GM12878 (cell line): Measurements from ENCODE around the gene PARP1. TPM values are rescaled to one million over a fixed set of nuclear protein-coding genes. Genes with fewer than 3 reads are reported as not detected.

ENCODE experiments used
- ATAC-seq: fragments of 200-7000 bp; cut with Tn5 transposase; 3 replicates; pipeline ENCODE4 v1.9.1; 2020; ENCODE audit warnings: mild to moderate bottlenecking, moderate library complexity
- BruUV-seq: library from RNA; stranded (reverse); fragments of 400-500 nt; replicated peaks from 2 replicates; lab custom pipeline; 2021; lab: Mats Ljungman, UMichigan
- CTCF ChIA-PET: fragments of 300-600 bp; sonication (Branson Sonifier 250); formaldehyde crosslinking; extraction: SDS; loops from one replicate; lab custom pipeline; 2021; ENCODE audit warnings: inconsistent platforms; lab: Yijun Ruan, JAX
- POLR2A ChIA-PET: fragments of 350-600 bp; formaldehyde crosslinking; extraction: SDS; loops from one replicate; lab custom pipeline; 2021; ENCODE audit warnings: inconsistent platforms; lab: Charles Lee
- RAD21 ChIA-PET: fragments of 300-600 bp; sonication (Branson Sonifier 250); formaldehyde crosslinking; loops from one replicate; lab custom pipeline; 2023; ENCODE audit warnings: antibody characterized with exemption; ENCODE audit not compliant: unreplicated experiment; lab: Charles Lee
- SMC1A ChIA-PET: fragments of 300-600 bp; sonication (Branson Sonifier 250); formaldehyde crosslinking; loops from one replicate; lab custom pipeline; 2023; ENCODE audit not compliant: unreplicated experiment, uncharacterized antibody; lab: Charles Lee
- DNase-seq: peaks from one replicate; pipeline ENCODE4 v3.0.0-alpha.2; 2011; ENCODE audit warnings: low read depth, low spot score
- FAIRE-seq: peaks from 3 replicates; lab custom pipeline; 2011; peaks lifted over from hg19 to GRCh38; lab: Jason Lieb, UNC
- H2AFZ ChIP-seq: 2 replicates; pipeline ENCODE4 v1.6.0; 2011; ENCODE audit warnings: low read depth, low read length, control low read depth; ENCODE audit not compliant: control insufficient read depth
- H3K27ac ChIP-seq: 2 replicates; pipeline ENCODE4 v1.5.1; 2011; ENCODE audit warnings: control low read depth; ENCODE audit not compliant: control insufficient read depth, insufficient read depth
- H3K27me3 ChIP-seq, 2 experiments: replicated peaks in 1 of 2; 2 replicates each; pipeline versions ENCODE4 v1.6.0 to v1.6.1; 2011; ENCODE audit warnings: low read length in 1 of 2; ENCODE audit not compliant: control insufficient read depth in 2 of 2, insufficient read depth in 2 of 2
- H3K36me3 ChIP-seq, 2 experiments: 2 replicates each; pipeline ENCODE4 v1.5.1; 2011; ENCODE audit warnings: low read length in 1 of 2; ENCODE audit not compliant: control insufficient read depth in 2 of 2, insufficient read depth in 2 of 2
- H3K4me1 ChIP-seq: 2 replicates; pipeline ENCODE4 v1.6.1; 2011; ENCODE audit warnings: mild to moderate bottlenecking, low read length, moderate library complexity, mixed read lengths; ENCODE audit not compliant: control insufficient read depth, insufficient read depth
- H3K4me2 ChIP-seq: 2 replicates; pipeline ENCODE4 v1.6.0; 2011; ENCODE audit warnings: control low read depth; ENCODE audit not compliant: control insufficient read depth, insufficient read depth
- H3K4me3 ChIP-seq: fragments of 200-600 bp; sonication (generic); 2 replicates; pipeline ENCODE4 v1.5.1; 2016
- H3K79me2 ChIP-seq: 2 replicates; pipeline ENCODE4 v1.6.0; 2011; ENCODE audit warnings: low read length; ENCODE audit not compliant: control insufficient read depth, insufficient read depth
- H3K9ac ChIP-seq: 2 replicates; pipeline ENCODE4 v1.8.0; 2011; ENCODE audit warnings: low read length, control low read depth, mixed read lengths; ENCODE audit not compliant: control insufficient read depth, insufficient read depth
- H3K9me3 ChIP-seq: replicated peaks from 3 replicates; pipeline ENCODE4 v1.5.1; 2011; ENCODE audit warnings: mild to moderate bottlenecking, low read length; ENCODE audit not compliant: control insufficient read depth, insufficient read depth
- H4K20me1 ChIP-seq: 2 replicates; pipeline ENCODE4 v1.6.0; 2011; ENCODE audit not compliant: control insufficient read depth, insufficient read depth
- ASH2L ChIP-seq: fragments of 300-600, 200-600 bp; sonication (generic); IDR thresholded peaks from 2 replicates; pipeline ENCODE4 v1.6.1; 2017; ENCODE audit warnings: low read depth, mild to moderate bottlenecking, borderline replicate concordance
- BHLHE40 ChIP-seq, 2 experiments: fragments of 450-650 bp in 1 of 2; IDR thresholded peaks; 2 replicates each; pipeline ENCODE4 v1.6.1; 2011 to 2017; ENCODE audit warnings: low read depth in 2 of 2, borderline replicate concordance in 1 of 2, improper control_type of control experiment in 1 of 2, low read length in 1 of 2, mild to moderate bottlenecking in 1 of 2
- HDGF ChIP-seq: fragments of 450-650 bp; IDR thresholded peaks from 2 replicates; pipeline ENCODE4 v1.6.1; 2016; ENCODE audit warnings: antibody characterized with exemption
- IKZF1 ChIP-seq: fragments of 450-650 bp; conservative IDR thresholded peaks from 2 replicates; pipeline ENCODE4 v1.6.1; 2017; ENCODE audit warnings: antibody characterized with exemption, mild to moderate bottlenecking
- IRF3 ChIP-seq: fragments of 450-650 bp; IDR thresholded peaks from 2 replicates; pipeline ENCODE4 v1.6.1; 2014; ENCODE audit warnings: mild to moderate bottlenecking
- MLLT1 ChIP-seq: fragments of 450-650 bp; IDR thresholded peaks from 2 replicates; pipeline ENCODE4 v1.6.1; 2016; ENCODE audit warnings: mild to moderate bottlenecking
- NR2C1 ChIP-seq: fragments of 450-650 bp; IDR thresholded peaks from 2 replicates; pipeline ENCODE4 v1.6.1; 2017; ENCODE audit warnings: antibody characterized with exemption, mild to moderate bottlenecking, moderate library complexity
- POLR2A ChIP-seq: IDR thresholded peaks from 2 replicates; pipeline ENCODE4 v1.6.1; 2011; ENCODE audit warnings: low read depth, mild to moderate bottlenecking, low read length
- SIN3A ChIP-seq: IDR thresholded peaks from 2 replicates; pipeline ENCODE4 v1.6.1; 2012; ENCODE audit warnings: low read depth, low read length, improper control_type of control experiment
- SMARCA5 ChIP-seq: fragments of 450-650 bp; IDR thresholded peaks from 2 replicates; pipeline ENCODE4 v1.6.1; 2017; ENCODE audit warnings: mild to moderate bottlenecking
- WGBS: methylation state at CpG from one replicate; pipeline ENCODE4 v1.1.6; 2016; ENCODE audit warnings: low lambda C conversion rate; ENCODE audit not compliant: insufficient replicate concordance, insufficient coverage; ENCODE audit errors: missing lambda C conversion rate; 5-methylcytosine and 5-hydroxymethylcytosine counted together
- in situ Hi-C: fragments of 300-500 bp; cut with MboI; formaldehyde crosslinking; loops from 9 replicates; pipeline ENCODE4 v1.14.3; 2018; ENCODE audit warnings: mixed read lengths
- intact Hi-C: fragments of 100-400 bp; cut with micrococcal nuclease; formaldehyde crosslinking; loops from one replicate; pipeline ENCODE4 v1.14.2; 2022; ENCODE audit not compliant: unreplicated experiment
- polyA plus RNA-seq, 11 experiments: library from polyadenylated mRNA; depleted of rRNA in 4 of 11; unstranded in 6 of 11; stranded (reverse) in 5 of 11; fragments of >200 nt; fragmentation: Nextera tagmentation in 4 of 11; fragmentation: Illumina TruSeq in 1 of 11; extraction: Ambion mirVana in 4 of 11; extraction: Trizol in 1 of 11; gene quantifications; 1 replicate in 1 of 11; 2 replicates in 10 of 11; pipeline versions ENCODE4 v1.2.1 to v1.2.3, GENCODE V29; 2011 to 2016; ENCODE audit warnings: inconsistent platforms in 2 of 11, missing spikeins in 2 of 11, low read depth in 1 of 11
- total RNA-seq, 4 experiments: library from RNA; depleted of rRNA in 3 of 4; stranded (reverse); fragments of >200 nt in 3 of 4; fragmentation: Illumina TruSeq in 1 of 4; extraction: Trizol in 1 of 4; gene quantifications; 2 replicates each; pipeline versions ENCODE4 v1.2.1 to v1.2.3, GENCODE V29; 2013 to 2021
- TF ChIP-seq, protein P1 (sequence below): fragments of 450-650 bp; IDR thresholded peaks from 2 replicates; pipeline ENCODE4 v1.6.1; 2017; ENCODE audit warnings: low read depth, mild to moderate bottlenecking, moderate library complexity
- TF ChIP-seq, protein P2 (sequence below): fragments of 450-650 bp; IDR thresholded peaks from 2 replicates; pipeline ENCODE4 v1.6.1; 2017; ENCODE audit warnings: mild to moderate bottlenecking, moderate library complexity

Gene PARP1
- total and polyA plus RNA-seq, 10 of the 15 experiments (the other 5 are each of a cell fraction or from before 2014, with no cell fraction given), result 113 to 287 (median 265) TPM

DNA sequence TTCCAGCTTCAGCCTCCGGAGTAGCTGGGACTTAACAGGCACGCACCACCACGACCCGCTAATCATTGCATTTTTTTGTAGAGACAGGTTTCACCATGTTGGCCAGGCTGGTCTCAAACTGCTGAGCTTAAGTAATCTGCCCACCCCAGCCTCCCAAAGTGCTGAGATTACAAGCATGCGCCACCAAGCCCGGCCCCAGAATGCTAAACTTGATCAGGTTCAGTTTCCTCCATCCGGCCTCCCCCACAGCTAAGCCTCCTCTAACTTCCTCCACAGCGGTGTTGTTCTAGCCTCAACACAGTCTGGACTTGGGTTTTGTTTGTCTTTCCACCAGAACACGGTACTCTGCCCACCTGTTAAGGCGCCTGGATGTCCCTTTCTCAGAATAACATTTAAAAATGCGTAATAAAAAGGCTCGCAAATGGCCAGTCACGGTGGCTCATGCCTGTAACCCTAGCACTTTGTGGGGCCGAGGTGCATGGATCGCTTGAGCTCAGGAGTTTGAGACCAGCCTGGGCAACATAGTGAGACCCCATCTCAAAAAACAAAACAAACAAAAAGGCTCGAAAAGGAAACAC is 2.4 kb downstream of the PARP1 start:
- SMC1A ChIA-PET, result interaction anchor here (0.7 to 5.4 kb wide), 10 partner anchors 9 to 297 kb away, joined by 3 to 32 read pairs (median 4); no protein-coding TSS in a partner anchor
- CTCF ChIA-PET, result interaction anchor here (0.9 to 4.5 kb wide), 12 partner anchors 11 to 418 kb away, joined by 3 to 60 read pairs (median 6); no protein-coding TSS in a partner anchor
- Histone ChIP-seq H4K20me1 (no peaks in the 10 kb centered on the region), H3K27ac (peak overlapping the region; percentile 41), H3K36me3 (peaks cover 9 to 12% of the 10 kb centered on the region in 2 experiments), H3K4me3 (peak overlapping the region; percentile 86)
- peak; percentile 49 for FAIRE-seq
- WGBS, result 1% methylated on average over 16 of the region's 16 CpGs
- TF ChIP-seq MLLT1 (0 out of 2 replicates have a peak, but pooled peaks have one; percentile 24), ASH2L (0 out of 2 replicates have a peak, but pooled peaks have one; percentile 30), IKZF1 (peak; percentile 35), SMARCA5 (peak; percentile 61; the same call in 1 of the 2 replicates), NR2C1 (no peak), BHLHE40 (IDR thresholded peaks at IDR 0.05; ENCODE audit: borderline replicate concordance in 1 of 2, low read depth in 2 of 2, low read length in 1 of 2) (0 out of 4 replicates have a peak, but pooled peaks of 1 of the 2 experiments have one; percentile 19), HDGF (0 out of 2 replicates have a peak, but pooled peaks have one; percentile 21), IRF3 (no peak), SIN3A (no peak), POLR2A (0 out of 2 replicates have a peak, but pooled peaks have one; percentile 32)
- TF ChIP-seq, protein P1, sequence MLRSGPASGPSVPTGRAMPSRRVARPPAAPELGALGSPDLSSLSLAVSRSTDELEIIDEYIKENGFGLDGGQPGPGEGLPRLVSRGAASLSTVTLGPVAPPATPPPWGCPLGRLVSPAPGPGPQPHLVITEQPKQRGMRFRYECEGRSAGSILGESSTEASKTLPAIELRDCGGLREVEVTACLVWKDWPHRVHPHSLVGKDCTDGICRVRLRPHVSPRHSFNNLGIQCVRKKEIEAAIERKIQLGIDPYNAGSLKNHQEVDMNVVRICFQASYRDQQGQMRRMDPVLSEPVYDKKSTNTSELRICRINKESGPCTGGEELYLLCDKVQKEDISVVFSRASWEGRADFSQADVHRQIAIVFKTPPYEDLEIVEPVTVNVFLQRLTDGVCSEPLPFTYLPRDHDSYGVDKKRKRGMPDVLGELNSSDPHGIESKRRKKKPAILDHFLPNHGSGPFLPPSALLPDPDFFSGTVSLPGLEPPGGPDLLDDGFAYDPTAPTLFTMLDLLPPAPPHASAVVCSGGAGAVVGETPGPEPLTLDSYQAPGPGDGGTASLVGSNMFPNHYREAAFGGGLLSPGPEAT, result 0 out of 2 replicates have a peak, but pooled peaks have one; percentile 17
- TF ChIP-seq, protein P2, sequence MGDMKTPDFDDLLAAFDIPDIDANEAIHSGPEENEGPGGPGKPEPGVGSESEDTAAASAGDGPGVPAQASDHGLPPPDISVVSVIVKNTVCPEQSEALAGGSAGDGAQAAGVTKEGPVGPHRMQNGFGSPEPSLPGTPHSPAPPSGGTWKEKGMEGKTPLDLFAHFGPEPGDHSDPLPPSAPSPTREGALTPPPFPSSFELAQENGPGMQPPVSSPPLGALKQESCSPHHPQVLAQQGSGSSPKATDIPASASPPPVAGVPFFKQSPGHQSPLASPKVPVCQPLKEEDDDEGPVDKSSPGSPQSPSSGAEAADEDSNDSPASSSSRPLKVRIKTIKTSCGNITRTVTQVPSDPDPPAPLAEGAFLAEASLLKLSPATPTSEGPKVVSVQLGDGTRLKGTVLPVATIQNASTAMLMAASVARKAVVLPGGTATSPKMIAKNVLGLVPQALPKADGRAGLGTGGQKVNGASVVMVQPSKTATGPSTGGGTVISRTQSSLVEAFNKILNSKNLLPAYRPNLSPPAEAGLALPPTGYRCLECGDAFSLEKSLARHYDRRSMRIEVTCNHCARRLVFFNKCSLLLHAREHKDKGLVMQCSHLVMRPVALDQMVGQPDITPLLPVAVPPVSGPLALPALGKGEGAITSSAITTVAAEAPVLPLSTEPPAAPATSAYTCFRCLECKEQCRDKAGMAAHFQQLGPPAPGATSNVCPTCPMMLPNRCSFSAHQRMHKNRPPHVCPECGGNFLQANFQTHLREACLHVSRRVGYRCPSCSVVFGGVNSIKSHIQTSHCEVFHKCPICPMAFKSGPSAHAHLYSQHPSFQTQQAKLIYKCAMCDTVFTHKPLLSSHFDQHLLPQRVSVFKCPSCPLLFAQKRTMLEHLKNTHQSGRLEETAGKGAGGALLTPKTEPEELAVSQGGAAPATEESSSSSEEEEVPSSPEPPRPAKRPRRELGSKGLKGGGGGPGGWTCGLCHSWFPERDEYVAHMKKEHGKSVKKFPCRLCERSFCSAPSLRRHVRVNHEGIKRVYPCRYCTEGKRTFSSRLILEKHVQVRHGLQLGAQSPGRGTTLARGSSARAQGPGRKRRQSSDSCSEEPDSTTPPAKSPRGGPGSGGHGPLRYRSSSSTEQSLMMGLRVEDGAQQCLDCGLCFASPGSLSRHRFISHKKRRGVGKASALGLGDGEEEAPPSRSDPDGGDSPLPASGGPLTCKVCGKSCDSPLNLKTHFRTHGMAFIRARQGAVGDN, result 0 out of 2 replicates have a peak, but pooled peaks have one; percentile 29
- TF ChIP-seq, all 136 proteins: peak for 9
- ATAC-seq, result peak; percentile 42
- ChIA-PET POLR2A (interaction anchor here (1.3 to 1.5 kb wide), 3 partner anchors 220 to 280 kb away, joined by 4 to 6 read pairs (median 4); no protein-coding TSS in a partner anchor), RAD21 (interaction anchor here (0.9 to 3.9 kb wide), 9 partner anchors 42 to 282 kb away, joined by 3 to 19 read pairs (median 8); partner anchors contain the start of gene LIN9)
- no TSS peak for BruUV-seq
- H3K4me1 ChIP-seq, result peaks cover 25% of the 10 kb centered on the region
- DNase-seq, result no peak
- in situ Hi-C loops, result no loop called here
- no peak overlapping the region for H2AFZ ChIP-seq
- peak overlapping the region; percentile 49 for H3K9ac ChIP-seq
- peak overlapping the region; percentile 93 for H3K4me2 ChIP-seq
- H3K27me3 ChIP-seq, result no peaks in the 10 kb centered on the region
- no peaks in the 10 kb centered on the region for H3K9me3 ChIP-seq
- H3K79me2 ChIP-seq, result peaks cover 67% of the 10 kb centered on the region
- intact Hi-C loops, result loop anchor here (5.0 to 10.0 kb wide), 3 partner anchors 278 to 343 kb away; partner anchors contain the start of genes H3-3A and ITPKB
